CMK (cell line): Measurements from ENCODE around the gene LEP.

Experiments used
- DNase-seq: peaks from one replicate; pipeline ENCODE4 v3.0.0-alpha.2; 2010; ENCODE audit warnings: low read depth

The LEP gene

DNA sequence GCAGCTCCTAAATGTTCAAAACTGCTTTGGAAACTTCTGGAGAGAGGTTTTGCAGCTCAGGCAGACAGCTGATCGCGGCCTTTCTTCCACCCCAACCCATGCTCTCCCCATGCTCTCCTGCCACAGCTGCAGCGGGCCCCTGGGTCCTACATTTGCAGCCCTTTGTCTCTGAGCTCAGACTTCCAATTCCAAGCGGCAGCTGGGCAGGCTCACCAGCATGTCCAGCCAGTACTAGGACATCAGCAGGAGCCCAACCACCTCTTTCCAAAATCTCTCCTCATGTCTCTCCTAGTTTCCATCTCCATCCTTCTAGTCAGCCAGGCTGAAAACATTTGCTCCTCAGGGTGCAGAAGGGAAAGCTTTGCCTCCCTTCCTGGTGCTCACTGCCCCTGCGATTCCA lies 6.0 kb downstream of the LEP start:
- DNase-seq: no peak

GRCh38 chr7:128247640-128248194 lies 6.6 kb downstream of the LEP start:
- no peak for DNase-seq

DNA sequence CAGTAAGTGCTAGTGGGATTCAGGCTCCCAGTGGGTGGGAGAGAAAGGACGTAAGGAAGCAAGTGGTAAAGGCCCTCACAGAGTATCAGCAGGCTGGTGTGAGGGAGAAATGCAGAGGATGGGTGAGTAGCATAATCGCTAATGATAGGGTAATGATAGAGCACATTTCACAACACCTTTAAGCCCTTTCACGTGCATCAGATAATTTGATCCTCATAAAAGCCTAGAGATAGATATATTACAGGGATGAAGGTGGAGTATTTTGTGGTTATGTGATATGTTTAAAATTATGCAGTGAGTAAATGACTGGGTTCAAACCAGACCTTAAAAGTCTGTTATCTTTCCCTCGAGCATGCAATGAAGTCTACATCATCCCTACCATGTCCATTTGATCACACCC lies 10.3 kb downstream of the LEP start:
- DNase-seq: no peak

DNA sequence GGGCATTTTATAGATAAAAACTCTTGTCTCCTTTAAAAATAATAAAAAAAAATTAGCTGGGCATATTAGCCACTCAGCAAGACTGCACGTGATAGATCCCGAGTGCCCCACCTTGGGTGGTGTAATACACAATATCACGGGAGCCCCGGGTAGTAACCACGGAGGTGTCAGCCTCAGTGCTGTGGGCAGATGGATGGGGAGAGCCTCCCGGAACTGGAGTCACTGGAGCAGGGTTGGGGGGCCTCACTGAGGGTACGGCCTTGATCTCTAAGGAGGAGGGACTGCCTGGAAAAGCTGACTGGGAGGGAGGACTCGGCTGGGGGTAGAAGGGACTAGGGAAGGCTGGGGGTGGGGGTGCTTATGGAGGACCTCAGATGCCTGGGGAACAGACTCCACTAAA lies 12.6 kb downstream of the LEP start:
- DNase-seq: no peak

DNA sequence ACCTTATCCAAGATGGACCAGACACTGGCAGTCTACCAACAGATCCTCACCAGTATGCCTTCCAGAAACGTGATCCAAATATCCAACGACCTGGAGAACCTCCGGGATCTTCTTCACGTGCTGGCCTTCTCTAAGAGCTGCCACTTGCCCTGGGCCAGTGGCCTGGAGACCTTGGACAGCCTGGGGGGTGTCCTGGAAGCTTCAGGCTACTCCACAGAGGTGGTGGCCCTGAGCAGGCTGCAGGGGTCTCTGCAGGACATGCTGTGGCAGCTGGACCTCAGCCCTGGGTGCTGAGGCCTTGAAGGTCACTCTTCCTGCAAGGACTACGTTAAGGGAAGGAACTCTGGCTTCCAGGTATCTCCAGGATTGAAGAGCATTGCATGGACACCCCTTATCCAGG lies 13.4 kb downstream of the LEP start:
- DNase-seq: no peak

DNA sequence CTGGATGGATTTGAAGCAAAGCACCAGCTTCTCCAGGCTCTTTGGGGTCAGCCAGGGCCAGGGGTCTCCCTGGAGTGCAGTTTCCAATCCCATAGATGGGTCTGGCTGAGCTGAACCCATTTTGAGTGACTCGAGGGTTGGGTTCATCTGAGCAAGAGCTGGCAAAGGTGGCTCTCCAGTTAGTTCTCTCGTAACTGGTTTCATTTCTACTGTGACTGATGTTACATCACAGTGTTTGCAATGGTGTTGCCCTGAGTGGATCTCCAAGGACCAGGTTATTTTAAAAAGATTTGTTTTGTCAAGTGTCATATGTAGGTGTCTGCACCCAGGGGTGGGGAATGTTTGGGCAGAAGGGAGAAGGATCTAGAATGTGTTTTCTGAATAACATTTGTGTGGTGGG lies 14.2 kb downstream of the LEP start:
- no peak for DNase-seq

- no peak for DNase-seq
Measured at GRCh38 chr7:128257458-128257857, 16.4 kb downstream of the LEP start.

GRCh38 chr7:128259131-128260061 lies 18.3 kb downstream of the LEP start:
- DNase-seq: no peak

DNA sequence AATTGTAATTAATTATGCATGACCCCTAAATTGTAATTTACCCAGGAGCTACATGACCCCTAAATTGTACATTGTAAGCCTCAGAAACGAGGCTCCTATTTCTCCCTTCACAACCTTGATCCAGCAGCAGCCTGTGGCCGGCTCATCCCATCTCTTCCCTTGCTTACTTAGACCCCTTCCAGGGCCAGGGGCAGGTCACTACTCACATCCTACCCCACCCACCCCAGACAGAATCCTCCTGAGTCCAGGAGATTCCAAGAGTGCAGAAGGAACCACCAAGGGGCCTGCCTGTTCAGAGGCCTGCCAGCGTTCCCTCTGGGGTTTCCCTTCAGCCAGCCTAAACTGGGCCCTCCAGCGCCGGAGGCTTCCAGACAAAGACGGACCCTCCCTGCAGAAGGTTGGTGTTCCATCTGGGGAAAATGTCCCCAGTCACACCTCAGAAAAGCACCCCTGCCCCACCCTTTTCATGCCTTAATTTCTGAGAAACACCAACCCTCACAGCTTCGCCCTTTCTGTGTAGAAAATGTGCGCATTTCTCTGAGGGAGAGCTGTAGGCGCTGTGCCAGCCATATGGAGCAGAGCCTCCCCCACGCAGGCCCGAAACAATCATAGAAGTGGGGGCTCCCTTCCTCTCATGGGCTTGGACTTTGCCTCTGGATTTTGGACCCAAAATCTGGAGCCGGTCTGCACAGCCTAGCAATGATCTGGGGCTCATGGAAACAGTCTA lies 19.2 kb downstream of the LEP start:
- no peak for DNase-seq

DNA sequence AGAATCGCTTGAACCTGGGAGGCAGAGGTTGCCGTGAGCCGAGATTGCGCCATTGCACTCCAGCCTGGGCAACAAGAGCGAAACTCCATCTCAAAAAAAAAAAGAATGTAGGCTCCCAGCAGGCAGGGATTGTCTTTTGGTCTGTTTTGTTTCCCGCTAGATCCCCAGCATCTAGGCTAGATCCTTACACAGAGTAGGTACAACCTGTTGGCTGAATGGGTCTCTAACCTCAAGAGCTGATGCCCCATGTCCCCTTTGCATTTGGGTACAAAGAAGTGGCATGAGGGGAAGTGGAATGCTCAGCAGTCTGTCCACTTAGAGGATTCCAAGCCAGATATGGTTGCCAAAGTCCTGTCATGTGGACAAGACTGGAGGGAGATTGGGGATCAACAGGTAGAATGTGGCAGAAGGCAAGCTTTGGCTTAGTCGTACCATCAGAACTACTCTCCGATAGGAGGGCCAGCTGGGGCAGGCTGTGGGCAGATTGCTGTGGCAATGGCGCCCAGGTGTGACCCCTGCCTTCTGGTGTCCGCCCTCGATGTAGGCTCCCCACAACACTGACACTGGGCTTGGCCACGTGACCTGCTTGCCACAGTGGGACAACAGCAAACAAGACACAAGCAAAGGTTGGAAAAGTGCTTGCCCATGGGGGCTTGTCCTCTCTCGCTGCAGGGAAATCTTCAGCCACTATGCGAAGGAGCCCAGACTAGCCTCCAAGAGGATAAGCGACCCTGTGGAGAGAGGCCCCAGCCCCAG lies 21.4 kb downstream of the LEP start:
- DNase-seq: no peak

DNA sequence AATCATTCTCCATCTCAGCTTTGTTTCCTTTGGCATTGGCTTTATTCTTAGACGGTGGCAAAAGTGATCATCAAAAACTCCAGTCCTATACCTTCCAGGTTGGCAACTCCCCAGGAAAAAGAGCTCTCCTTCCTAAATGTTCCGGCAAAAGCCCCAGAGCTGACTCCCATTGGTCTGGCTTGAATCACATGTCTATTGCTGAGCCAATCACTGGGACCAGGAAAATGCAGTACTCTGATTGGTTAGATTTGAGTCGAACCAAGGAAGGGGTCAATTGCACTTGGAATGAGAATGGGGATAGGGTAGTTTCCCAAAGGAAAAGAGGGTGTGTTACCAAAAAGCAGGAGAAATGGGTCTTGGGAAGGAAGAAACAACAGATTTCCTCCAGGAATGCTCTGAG lies 22.3 kb downstream of the LEP start:
- no peak for DNase-seq

GRCh38 chr7:128264477-128264876 lies 23.4 kb downstream of the LEP start:
- DNase-seq: no peak

DNA sequence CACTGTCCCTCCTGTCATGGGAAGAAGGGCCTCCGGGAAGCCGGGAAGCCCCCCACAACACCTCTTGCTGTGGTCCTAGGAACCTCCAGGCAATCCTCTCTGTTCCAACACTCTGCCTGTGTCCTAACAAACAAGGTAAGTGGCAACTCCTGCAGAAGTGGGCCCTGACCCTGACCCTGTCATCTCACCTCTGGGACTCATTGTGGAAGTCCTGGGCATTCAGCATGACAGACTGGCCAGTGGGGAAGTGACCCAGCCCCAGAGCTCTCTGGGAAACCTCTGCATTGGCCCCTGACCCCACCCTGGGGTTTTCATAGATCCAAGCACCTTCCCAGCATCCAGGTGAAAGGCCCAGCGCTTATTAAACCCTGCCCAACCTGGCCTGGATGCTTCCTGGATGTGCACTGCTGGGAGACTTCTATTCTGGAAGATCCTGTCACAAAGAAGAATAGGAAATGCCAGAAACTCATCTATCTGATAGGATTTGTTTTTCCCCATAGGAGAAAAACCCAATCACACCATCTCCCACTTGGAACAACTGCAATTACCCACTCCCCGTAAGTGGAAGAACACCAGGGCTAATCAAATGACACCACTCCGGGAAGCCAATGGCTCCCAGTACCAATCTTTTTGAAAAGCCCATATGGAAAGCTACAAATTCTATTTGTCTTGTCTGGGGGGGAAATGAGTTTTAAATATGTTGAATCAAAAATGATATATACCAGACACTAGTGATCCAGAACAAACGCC lies 24.3 kb downstream of the LEP start:
- no peak for DNase-seq

DNA sequence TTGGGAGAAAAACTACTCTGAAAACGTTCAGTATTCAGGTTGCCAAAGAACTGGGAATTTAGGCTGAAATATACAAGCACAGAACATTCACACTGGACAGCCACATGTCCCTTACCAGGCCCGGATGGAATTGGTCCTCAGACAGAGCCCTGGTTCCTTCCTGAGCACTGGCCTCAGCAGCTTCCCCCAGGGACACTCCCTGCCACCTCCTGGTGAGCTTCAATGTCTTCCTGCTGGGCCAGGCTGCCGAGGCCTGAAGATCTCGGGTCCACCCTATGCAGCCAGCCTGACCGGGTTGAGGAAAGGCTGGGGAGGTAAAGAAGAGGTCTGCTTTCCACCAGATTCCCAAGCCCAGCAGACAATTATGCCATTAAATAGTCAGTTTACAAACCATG lies 24.8 kb downstream of the LEP start:
- no peak for DNase-seq

DNA sequence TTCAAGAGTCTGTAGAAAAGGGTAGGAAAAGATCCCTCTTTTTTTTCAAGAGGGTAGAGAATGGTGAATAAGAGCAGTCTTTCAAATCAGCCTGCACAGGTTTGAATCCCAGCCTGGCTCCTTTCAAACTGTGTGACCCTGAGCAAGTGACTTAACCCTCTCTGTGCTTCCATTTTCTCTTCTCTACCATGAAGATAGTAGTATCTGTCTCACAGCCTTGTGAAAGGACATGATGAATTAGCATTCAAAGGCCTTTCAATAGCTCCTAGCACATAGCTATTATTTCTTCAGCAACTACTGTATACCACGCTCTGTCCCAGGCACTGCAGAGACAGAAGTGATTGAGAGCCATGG lies 25.4 kb downstream of the LEP start:
- no peak for DNase-seq

GRCh38 chr7:128266883-128267594 lies 26.0 kb downstream of the LEP start:
- no peak for DNase-seq

DNA sequence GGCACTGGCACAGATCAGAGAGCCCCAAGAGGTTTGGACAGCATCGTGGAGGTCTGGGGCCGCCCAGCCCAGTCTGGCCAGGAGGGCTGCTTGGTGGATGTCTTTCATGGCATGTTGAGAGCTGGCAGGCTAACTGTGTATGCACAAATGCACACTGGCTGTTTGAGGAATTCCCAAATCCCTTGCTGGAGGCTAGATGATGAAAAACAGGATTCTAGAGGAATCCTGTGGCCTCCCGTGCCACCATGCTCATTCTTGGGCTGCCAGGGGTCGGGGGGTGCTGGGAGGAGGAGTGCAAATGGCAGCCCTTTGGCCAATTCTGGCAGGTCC lies 26.5 kb downstream of the LEP start:
- DNase-seq: no peak

DNA sequence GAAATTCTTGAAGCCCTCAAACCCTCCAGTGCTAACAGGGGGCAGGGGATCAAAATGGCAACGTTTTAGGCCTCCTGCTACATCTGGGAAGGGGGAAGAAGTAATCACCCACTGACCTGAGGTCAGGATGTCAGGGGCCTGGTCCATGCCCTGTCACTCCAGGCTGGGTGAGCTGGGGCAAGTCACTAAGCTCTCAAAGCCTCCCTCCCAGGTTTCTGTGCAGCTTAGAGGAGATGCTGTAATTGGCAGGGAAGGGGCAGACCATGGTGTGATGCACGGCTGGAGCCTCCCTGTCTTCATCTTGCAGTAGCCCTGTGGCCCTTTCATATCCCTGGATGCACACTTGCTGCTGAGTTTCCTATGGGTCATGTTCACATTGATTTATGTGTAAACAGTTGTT lies 27.2 kb downstream of the LEP start:
- no peak for DNase-seq

DNA sequence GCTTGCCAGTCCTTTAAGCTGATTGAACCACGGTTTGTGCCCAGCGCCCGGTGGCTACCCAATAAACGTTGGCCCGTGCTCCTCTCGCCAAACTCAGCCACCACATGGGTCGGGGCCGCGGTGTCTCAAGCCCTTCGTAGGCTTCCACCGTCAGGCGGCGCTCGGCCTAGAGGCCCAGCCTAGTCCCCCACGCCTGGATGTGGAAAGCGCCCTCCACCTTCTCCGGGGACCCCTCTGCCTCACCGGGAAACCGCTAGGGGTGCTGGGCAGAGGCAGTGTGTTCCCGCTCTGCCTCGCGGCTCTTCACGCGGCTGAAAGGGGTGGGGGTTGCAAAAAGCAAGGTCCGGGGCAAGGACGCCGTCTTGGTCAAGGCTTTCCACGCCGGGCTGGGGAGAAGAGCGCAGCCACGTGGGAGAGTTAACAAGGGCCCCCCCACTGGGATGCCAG lies 29.8 kb downstream of the LEP start:
- DNase-seq: no peak

- DNase-seq: no peak
Measured at GRCh38 chr7:128271471-128271941, 30.4 kb downstream of the LEP start.

DNA sequence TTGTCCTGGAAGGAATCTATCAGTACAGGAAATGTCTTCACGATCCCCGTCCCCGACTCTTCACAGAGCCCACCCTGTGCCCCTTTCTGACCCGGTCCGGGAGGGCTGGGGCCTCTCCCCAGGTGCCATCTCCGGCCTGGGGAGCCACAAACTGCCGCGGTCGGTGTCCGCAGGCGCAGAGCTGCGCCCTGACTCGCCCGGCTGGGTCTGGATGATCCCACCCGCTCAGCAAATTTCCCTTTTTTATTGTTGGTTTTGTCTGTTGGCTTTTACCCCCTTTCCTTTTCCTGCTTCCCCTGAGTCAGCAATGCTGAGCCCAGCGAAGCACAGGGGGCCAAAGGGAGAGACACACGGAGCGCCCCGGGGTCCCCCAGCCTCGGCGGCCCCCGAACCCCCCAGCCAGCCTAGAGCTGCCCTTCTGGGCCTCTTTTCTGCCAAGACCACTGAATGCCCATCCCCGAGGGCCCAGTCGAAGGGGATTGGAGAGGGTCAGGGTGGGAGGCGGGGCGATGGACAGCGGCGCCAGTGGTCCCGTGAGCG lies 30.9 kb downstream of the LEP start:
- no peak for DNase-seq
